T-helper 1 cell treated with Interleukin-12 subunit alpha and Interleukin-12 subunit beta and Interleukin-4 antibody, amounts not matched to agents 30 ng/mL and 1 ng/mL, for 36 hours (primary cell): ENCODE data around the gene TBC1D9B. TPM values are rescaled to one million over a fixed set of nuclear protein-coding genes. Genes with fewer than 3 reads are reported as not detected.

Source experiments
- intact Hi-C: fragments of 100-400 bp; cut with micrococcal nuclease; formaldehyde crosslinking; loops from one replicate; pipeline ENCODE4 v1.15.1; 2024
- total RNA-seq: library from RNA; stranded (reverse); gene quantifications from 2 replicates; pipeline ENCODE4 v1.2.3, GENCODE V29; 2022

TBC1D9B gene
- total RNA-seq, 1 donor from 2014 or later: 104 TPM

GRCh38 chr5:179822059-179822432 lies 85.7 kb downstream of the TBC1D9B start:
- intact Hi-C loops: loop anchor here (5.0 to 10.0 kb wide), 2 partner anchors 980 to 1617 kb away; partner anchors contain the start of genes HNRNPAB and MGAT1

DNA sequence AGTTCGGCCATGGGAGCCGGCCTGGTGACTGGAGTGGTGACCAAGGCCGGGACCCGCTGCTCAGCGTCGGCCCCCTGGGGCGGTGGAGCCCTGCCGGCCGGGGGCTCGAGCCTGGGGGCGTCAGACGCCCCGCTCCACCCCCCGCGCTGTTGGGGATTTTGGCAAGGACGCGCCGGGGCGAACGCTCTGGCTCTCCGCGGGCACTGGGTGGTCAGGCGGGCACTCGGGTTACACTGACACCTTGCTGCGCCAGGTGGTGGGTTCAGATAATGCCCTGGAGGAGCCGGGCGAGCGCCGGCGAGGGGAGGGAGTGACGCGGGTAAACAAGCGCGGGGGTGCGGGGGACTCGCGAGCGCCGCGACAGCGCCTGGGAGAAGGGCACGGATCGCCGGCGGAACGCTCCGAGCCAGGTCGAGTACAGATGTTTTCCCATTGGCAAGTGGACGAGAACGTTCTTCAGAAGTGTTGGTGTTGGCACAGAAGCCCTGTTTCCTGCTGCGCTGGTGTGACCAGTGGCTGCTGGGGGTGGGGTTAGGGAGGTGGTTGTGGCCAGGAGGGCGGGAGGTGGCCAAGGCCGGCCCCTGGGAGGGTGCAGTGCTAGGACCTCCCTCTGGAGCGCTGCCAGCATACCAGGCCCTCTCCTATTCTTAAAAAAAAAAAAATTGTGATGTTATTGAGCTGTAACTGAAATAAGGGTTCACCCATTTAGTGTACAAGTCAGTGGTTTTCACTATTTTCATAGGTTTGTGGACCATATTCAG lies 86.2 kb downstream of the TBC1D9B start:
- intact Hi-C loops: loop anchor here (1.0 to 10.0 kb wide), 10 partner anchors 10 to 1617 kb away; partner anchors contain the start of genes CANX, HNRNPAB, MAML1 and MGAT1

- intact Hi-C loops: loop anchor here (1.0 to 10.0 kb wide), 10 partner anchors 9 to 1616 kb away; partner anchors contain the start of genes CANX, HNRNPAB, MAML1 and MGAT1
These were observed 87.0 kb downstream of the TBC1D9B start, which contains the start of gene SQSTM1 for GRCh38 chr5:179820483-179821297. TSS of gene SQSTM1 (plus strand) at chr5:179820905. CDS start at chr5:179820937, 32 bp downstream.

DNA sequence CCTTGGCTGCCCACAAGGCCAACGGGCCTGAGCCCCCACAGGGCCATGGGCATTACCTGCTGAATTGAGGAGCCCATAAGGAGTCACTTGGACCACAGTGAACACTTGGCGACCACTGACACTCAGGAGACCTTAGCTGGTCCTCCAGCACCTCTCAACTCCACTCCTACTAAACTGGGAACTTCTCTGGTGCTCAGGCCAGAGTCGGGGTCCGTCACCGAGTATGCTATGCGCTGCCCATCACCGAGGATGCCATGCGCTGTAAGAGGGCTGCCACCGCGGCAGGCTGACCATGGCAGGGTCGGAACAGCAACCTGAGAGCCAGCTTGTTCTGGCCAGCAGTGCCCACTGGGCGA lies 87.6 kb downstream of the TBC1D9B start:
- intact Hi-C loops: loop anchor here (2.0 to 10.0 kb wide), 4 partner anchors 13 to 1615 kb away; partner anchors contain the start of genes HNRNPAB, MGAT1 and MGAT4B

DNA sequence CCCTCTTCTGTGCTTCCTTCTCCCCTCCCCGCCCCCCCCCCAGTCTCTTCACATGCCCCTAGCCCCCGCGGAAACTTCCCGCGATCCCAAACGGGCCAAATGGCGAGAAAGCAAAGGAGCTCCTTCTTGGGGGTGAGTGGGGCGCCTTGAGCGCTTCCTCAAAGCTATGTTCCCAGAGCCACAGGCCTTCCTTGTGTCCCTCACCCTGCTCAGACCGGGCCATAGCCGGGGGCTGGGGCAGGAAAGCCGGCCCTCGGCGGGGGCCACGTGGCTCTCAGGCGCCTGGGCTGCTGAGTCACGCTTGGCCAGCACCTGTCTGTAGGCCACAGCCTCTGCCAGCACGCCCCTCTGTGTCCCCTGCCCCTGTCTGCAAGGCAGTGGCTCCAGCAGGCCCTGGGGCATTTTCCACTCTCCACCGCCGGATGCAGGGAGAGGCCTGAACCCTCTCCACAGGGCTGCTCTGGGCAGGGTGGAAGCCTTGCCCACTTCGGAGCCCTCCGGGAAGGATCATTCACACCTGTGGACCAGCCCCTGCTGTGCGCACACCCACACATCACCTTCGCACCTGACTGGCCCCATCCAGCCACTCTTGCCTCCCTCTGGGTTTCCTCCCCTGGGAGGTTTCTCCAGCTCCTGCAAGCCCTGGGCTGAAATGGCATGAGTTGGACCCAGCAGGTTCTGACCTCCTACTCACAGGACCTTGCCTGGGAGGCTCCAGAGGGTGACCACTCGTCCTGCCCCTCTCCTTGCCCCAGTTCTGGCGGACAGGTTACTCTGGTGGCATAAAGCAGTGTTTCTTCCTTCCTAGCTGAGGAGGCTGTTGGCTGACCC lies 88.2 kb downstream of the TBC1D9B start:
- intact Hi-C loops: loop anchor here (1.0 to 10.0 kb wide), 6 partner anchors 13 to 1615 kb away; partner anchors contain the start of genes CNOT6, HNRNPAB, HNRNPH1 and MGAT1

GRCh38 chr5:179818746-179819295 lies 88.9 kb downstream of the TBC1D9B start:
- intact Hi-C loops: loop anchor here (1.0 to 10.0 kb wide), 2 partner anchors 196 to 676 kb away; partner anchors contain the start of genes CNOT6 and HNRNPH1

- intact Hi-C loops: loop anchor here (10.0 kb wide), 1 partner anchor 677 kb away; the partner anchor contains the start of gene CNOT6
These were observed 89.6 kb downstream of the TBC1D9B start for GRCh38 chr5:179817890-179818745.

DNA sequence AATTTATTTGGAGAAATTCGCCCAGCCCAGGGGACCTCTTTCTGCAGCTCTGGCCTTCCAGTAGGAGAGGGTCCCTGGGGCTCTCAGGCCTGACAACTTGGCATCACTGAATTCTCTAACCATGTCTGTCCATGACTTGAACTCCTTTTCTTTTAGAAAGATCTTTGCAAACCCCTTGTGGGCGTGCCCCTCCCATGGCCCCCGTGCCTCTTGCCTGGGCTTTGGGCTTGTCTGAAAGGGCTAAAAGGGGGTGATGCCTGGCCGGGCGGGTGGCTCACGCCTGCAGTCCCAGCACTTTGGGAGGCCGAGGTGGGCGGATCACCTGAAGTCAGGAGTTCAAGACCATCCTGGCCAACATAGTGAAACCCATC lies 90.2 kb downstream of the TBC1D9B start:
- intact Hi-C loops: loop anchor here (10.0 kb wide), 1 partner anchor 677 kb away; the partner anchor contains the start of gene CNOT6

GRCh38 chr5:179816796-179817469 lies 90.8 kb downstream of the TBC1D9B start:
- intact Hi-C loops: loop anchor here (10.0 kb wide), 1 partner anchor 678 kb away; the partner anchor contains the start of gene CNOT6

- intact Hi-C loops: loop anchor here (10.0 kb wide), 1 partner anchor 678 kb away; the partner anchor contains the start of gene CNOT6
These were observed 91.3 kb downstream of the TBC1D9B start for GRCh38 chr5:179816401-179816795.

- intact Hi-C loops: loop anchor here (10.0 kb wide), 1 partner anchor 679 kb away; the partner anchor contains the start of gene CNOT6
These were observed 92.0 kb downstream of the TBC1D9B start for GRCh38 chr5:179815491-179816249.

GRCh38 chr5:179814090-179814489 lies 93.6 kb downstream of the TBC1D9B start:
- intact Hi-C loops: loop anchor here (10.0 kb wide), 1 partner anchor 681 kb away; the partner anchor contains the start of gene CNOT6

DNA sequence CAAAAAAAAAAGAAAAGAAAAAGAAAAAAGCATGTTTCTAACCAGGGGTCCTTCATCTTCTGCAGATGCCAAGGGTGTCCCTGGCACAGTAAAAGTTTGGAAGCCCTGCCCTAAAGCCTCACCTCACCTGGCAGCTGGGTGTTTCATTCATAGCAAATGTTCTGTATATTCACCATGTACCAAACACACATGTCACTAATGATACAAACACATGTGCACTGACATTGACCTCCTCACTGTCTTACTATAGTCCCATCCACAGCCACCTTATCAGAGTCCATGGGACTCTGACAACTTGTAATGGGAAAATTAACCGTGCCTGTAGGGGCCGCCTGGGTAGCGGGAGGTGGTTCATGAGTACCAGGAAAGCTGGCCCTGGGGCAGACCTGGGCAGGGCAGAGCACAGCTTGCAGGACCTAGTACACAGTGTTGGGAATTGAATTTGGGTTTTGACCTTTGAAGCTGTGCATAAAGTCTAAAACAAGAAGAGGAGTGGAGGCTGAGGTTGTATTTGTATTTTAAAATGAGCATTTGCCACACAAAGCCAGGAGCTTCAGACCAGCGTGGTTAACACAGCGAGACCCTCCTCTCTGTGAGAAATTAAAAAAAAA lies 94.6 kb downstream of the TBC1D9B start:
- intact Hi-C loops: loop anchor here (10.0 kb wide), 1 partner anchor 682 kb away; the partner anchor contains the start of gene CNOT6

GRCh38 chr5:179812135-179812825 lies 95.4 kb downstream of the TBC1D9B start:
- intact Hi-C loops: loop anchor here (10.0 kb wide), 1 partner anchor 683 kb away; the partner anchor contains the start of gene CNOT6
